Endothelial cell of umbilical vein (primary cell): ENCODE data around the gene OR13J1.

Experiments used
- CTCF ChIP-seq, 2 donors: IDR thresholded peaks; 1 replicate in 1 of 2; 2 replicates in 1 of 2; pipeline ENCODE4 v1.5.1; 2011; ENCODE audit warnings: low read length in 2 of 2, mild to moderate bottlenecking in 2 of 2, moderate library complexity in 2 of 2, control low read depth in 1 of 2, inconsistent platforms in 1 of 2, low read depth in 1 of 2; ENCODE audit not compliant: insufficient read depth in 1 of 2; ENCODE audit errors: extremely low read depth in 1 of 2
- EZH2 ChIP-seq: IDR thresholded peaks from 2 replicates; pipeline ENCODE4 v1.6.1; 2012; ENCODE audit warnings: borderline replicate concordance, low read depth, mild to moderate bottlenecking, moderate library complexity, low read length, inconsistent platforms; ENCODE audit not compliant: severe bottlenecking
- FOS ChIP-seq: IDR thresholded peaks from 2 replicates; pipeline ENCODE4 v1.6.1; 2011; ENCODE audit warnings: mild to moderate bottlenecking, low read length, moderate library complexity, borderline replicate concordance; ENCODE audit not compliant: insufficient read depth
- GATA2 ChIP-seq: IDR thresholded peaks from 2 replicates; pipeline ENCODE4 v1.7.0; 2011; ENCODE audit warnings: low read depth, mild to moderate bottlenecking, moderate library complexity, mixed read lengths, low read length; ENCODE audit not compliant: insufficient read length, insufficient read depth
- JUN ChIP-seq: IDR thresholded peaks from 2 replicates; pipeline ENCODE4 v1.6.1; 2011; ENCODE audit warnings: borderline replicate concordance, low read depth; ENCODE audit not compliant: insufficient read length, insufficient read depth
- POLR2A ChIP-seq: IDR thresholded peaks from 2 replicates; pipeline ENCODE4 v1.6.1; 2012; ENCODE audit warnings: low read depth, mild to moderate bottlenecking, control low read depth, low read length
- POLR2AphosphoS5 ChIP-seq: IDR thresholded peaks from 2 replicates; pipeline ENCODE4 v1.6.1; 2012; ENCODE audit warnings: low read depth, mild to moderate bottlenecking, control low read depth, low read length, moderate library complexity; ENCODE audit not compliant: insufficient read depth
- TF ChIP-seq, protein P1 (sequence below): IDR thresholded peaks from 2 replicates; pipeline ENCODE4 v1.6.1; 2011; ENCODE audit not compliant: insufficient read depth, insufficient read length

- TF ChIP-seq CTCF (IDR thresholded peaks at IDR 0.05; ENCODE audit: extremely low read depth in 1 of 2, insufficient read depth in 1 of 2, low read depth in 1 of 2, low read length in 2 of 2) (no peak), POLR2AphosphoS5 (peak; percentile 47), JUN (peak; percentile 66), POLR2A (no peak), EZH2 (no peak), GATA2 (peak; percentile 42), FOS (peak; percentile 78)
- TF ChIP-seq, protein P1, sequence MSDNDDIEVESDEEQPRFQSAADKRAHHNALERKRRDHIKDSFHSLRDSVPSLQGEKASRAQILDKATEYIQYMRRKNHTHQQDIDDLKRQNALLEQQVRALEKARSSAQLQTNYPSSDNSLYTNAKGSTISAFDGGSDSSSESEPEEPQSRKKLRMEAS, result no peak
These were observed 25.5 kb downstream of the OR13J1 start for GRCh38 chr9:35844628-35845270.
